ENCODE measurements around the gene CALHM4.

CALHM4 gene

GRCh38 chr6:116553451-116553850 lies at the start of gene CALHM4:
CALHM4 (plus strand) TSS chr6:116553751; CDS start chr6:116553794, 43 bp downstream.
- no peak for DNase-seq

- no peak for DNase-seq
Measured at GRCh38 chr6:116507324-116507723, 46.2 kb upstream of the CALHM4 start.

GRCh38 chr6:116508527-116508926 lies 45.0 kb upstream of the CALHM4 start:
- DNase-seq, result no peak

- no peak for DNase-seq
Measured at GRCh38 chr6:116511424-116512110, 42.0 kb upstream of the CALHM4 start, which contains the start of gene CALHM5. CALHM5 (plus strand) TSS chr6:116511639; CDS start chr6:116511697, 58 bp downstream.

- DNase-seq, result no peak
Measured at GRCh38 chr6:116512111-116512559, 41.4 kb upstream of the CALHM4 start.

GRCh38 chr6:116512734-116513133 lies 40.8 kb upstream of the CALHM4 start:
- no peak for DNase-seq

- no peak for DNase-seq
Measured at GRCh38 chr6:116513224-116513875, 40.2 kb upstream of the CALHM4 start.

- DNase-seq, result no peak
Measured at GRCh38 chr6:116514111-116514510, 39.4 kb upstream of the CALHM4 start.

GRCh38 chr6:116515141-116515540 lies 38.4 kb upstream of the CALHM4 start:
- DNase-seq, result no peak

- DNase-seq, result no peak
Measured at GRCh38 chr6:116518621-116519368, 34.8 kb upstream of the CALHM4 start.

GRCh38 chr6:116522896-116523295 lies 30.7 kb upstream of the CALHM4 start:
- DNase-seq, result no peak

- no peak for DNase-seq
Measured at GRCh38 chr6:116524236-116524635, 29.3 kb upstream of the CALHM4 start.

- DNase-seq, result no peak
Measured at GRCh38 chr6:116528133-116528532, 25.4 kb upstream of the CALHM4 start.

GRCh38 chr6:116528780-116529179 lies 24.8 kb upstream of the CALHM4 start:
- DNase-seq, result no peak

GRCh38 chr6:116529466-116530290 lies 23.9 kb upstream of the CALHM4 start:
- no peak for DNase-seq

- peak; percentile 81 for DNase-seq
Measured at GRCh38 chr6:116530436-116530835, 23.1 kb upstream of the CALHM4 start.

- DNase-seq, result no peak
Measured at GRCh38 chr6:116531675-116532570, 21.6 kb upstream of the CALHM4 start.

- DNase-seq, result no peak
Measured at GRCh38 chr6:116533233-116533957, 20.2 kb upstream of the CALHM4 start.

- no peak for DNase-seq
Measured at GRCh38 chr6:116535109-116535508, 18.4 kb upstream of the CALHM4 start.

- peak; percentile 12 for DNase-seq
Measured at GRCh38 chr6:116536216-116536621, 17.3 kb upstream of the CALHM4 start.

- DNase-seq, result no peak
Measured at GRCh38 chr6:116542426-116542825, 11.1 kb upstream of the CALHM4 start.
